Tibial nerve (tissue), 3 donors: ENCODE measurements around the gene UBA52.

Experiments used
- CTCF ChIP-seq, 5 experiments: fragments of 200-600 bp in 3 of 5; fragments of 450-650 bp in 2 of 5; sonication (generic) in 3 of 5; IDR thresholded peaks; one replicate each; pipeline ENCODE4 v1.5.1; 2016 to 2019; ENCODE audit warnings: antibody characterized with exemption in 5 of 5, mild to moderate bottlenecking in 3 of 5, moderate library complexity in 2 of 5
- POLR2A ChIP-seq, 2 donors: fragments of 450-650 bp; IDR thresholded peaks; one replicate each; pipeline ENCODE4 v1.6.1; 2017; ENCODE audit warnings: antibody characterized with exemption in 2 of 2, mild to moderate bottlenecking in 2 of 2, moderate library complexity in 2 of 2

- no peak for TF ChIP-seq CTCF (IDR thresholded peaks at IDR 0.05)
- TF ChIP-seq POLR2A (IDR thresholded peaks at IDR 0.05), result no peak
Observed at GRCh38 chr19:18626906-18627305, 55.2 kb downstream of the UBA52 start.
